ENCODE data around the gene SNORC.

- no peak for TF ChIP-seq POLR2A (IDR thresholded peaks at IDR 0.05)
- TF ChIP-seq CTCF (IDR thresholded peaks at IDR 0.05), result no peak
Observed at GRCh38 chr2:232885264-232885961, 15.3 kb downstream of the SNORC start.

Measured in adrenal gland (tissue), 5 donors.